Thoracic aorta (tissue), 2 donors: Measurements from ENCODE around the gene FIGNL2. TPM values are rescaled to one million over a fixed set of nuclear protein-coding genes. Genes with fewer than 3 reads are reported as not detected.

Experiments used
- ATAC-seq: fragments of 150-250 bp; one replicate; pipeline ENCODE4 v1.8.0; 2017; ENCODE audit warnings: low read depth; ENCODE audit not compliant: insufficient number of reproducible peaks, low FRiP score
- DNase-seq: peaks from one replicate; pipeline ENCODE4 v3.0.0-alpha.2; 2020; ENCODE audit warnings: low spot score
- H3K27ac ChIP-seq, 2 donors: fragments of 200-600 bp; sonication (generic); 1 replicate in 1 of 2; 2 replicates in 1 of 2; pipeline ENCODE4 v1.5.1; 2016; ENCODE audit warnings: mild to moderate bottlenecking in 2 of 2, moderate library complexity in 2 of 2
- H3K27me3 ChIP-seq: fragments of 200-600 bp; sonication (generic); replicated peaks from 2 replicates; pipeline ENCODE4 v1.6.0; 2016; ENCODE audit warnings: mild to moderate bottlenecking; ENCODE audit not compliant: insufficient read depth
- H3K36me3 ChIP-seq: fragments of 200-600 bp; sonication (generic); one replicate; pipeline ENCODE4 v1.5.1; 2016
- H3K4me1 ChIP-seq, 2 donors: fragments of 200-600 bp; sonication (generic); 1 replicate in 1 of 2; 2 replicates in 1 of 2; pipeline versions ENCODE4 v1.5.1 to v1.6.0; 2016; ENCODE audit warnings: low read depth in 2 of 2, mild to moderate bottlenecking in 1 of 2; ENCODE audit not compliant: control insufficient read depth in 1 of 2
- H3K4me3 ChIP-seq: fragments of 200-600 bp; sonication (generic); 2 replicates; pipeline ENCODE4 v1.5.1; 2016; ENCODE audit warnings: mild to moderate bottlenecking
- H3K9me3 ChIP-seq: fragments of 200-600 bp; sonication (generic); 2 replicates; pipeline ENCODE4 v1.5.1; 2016
- CTCF ChIP-seq: fragments of 200-600 bp; sonication (generic); IDR thresholded peaks from one replicate; pipeline ENCODE4 v1.5.1; 2019; ENCODE audit warnings: antibody characterized with exemption
- total RNA-seq, 2 donors: library from RNA; depleted of rRNA; stranded (reverse); fragments of >200 nt; gene quantifications; one replicate each; pipeline versions ENCODE4 v1.1.0 to v1.2.3, GENCODE V29; 2016

Gene FIGNL2
- total RNA-seq, 2 donors from 2014 or later, result 0.28 TPM; not detected in 1

- Histone ChIP-seq H3K4me3 (no peak overlapping the region), H3K36me3 (no peaks in the 10 kb centered on the region), H3K4me1 (no peaks in the 10 kb centered on the region), H3K27me3 (no peaks in the 10 kb centered on the region), H3K27ac (no peak overlapping the region), H3K9me3 (no peaks in the 10 kb centered on the region)
- TF ChIP-seq CTCF, result no peak
- DNase-seq (no peak), ATAC-seq (no peak)
Observed at GRCh38 chr12:51827925-51828818, 20.3 kb downstream of the FIGNL2 start.

DNA sequence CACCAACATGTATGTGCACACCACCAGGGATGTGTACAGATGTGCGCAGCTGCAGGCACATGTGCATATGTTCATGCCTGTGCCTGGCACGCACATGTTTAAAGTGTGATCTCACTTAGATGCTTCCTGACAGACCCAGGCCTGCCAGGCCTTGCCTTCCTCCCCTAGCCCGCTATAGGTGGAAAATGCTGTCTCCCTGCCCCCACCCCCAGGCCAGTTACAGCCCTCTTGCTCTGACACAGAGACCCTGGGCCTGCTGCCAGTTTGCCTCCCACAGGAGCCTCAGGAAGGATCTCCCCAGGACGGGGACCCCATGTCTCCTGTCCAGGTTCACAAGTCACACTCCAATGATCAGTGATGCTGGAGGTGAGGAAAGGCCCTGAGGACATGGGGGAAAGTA lies 21.6 kb downstream of the FIGNL2 start:
- ATAC-seq, result no peak
- no peak overlapping the region for H3K27ac ChIP-seq
- no peaks in the 10 kb centered on the region for H3K9me3 ChIP-seq
- no peak for TF ChIP-seq CTCF
- no peaks in the 10 kb centered on the region for H3K27me3 ChIP-seq
- no peaks in the 10 kb centered on the region for H3K4me1 ChIP-seq
- no peaks in the 10 kb centered on the region for H3K36me3 ChIP-seq
- DNase-seq, result no peak
- H3K4me3 ChIP-seq, result no peak overlapping the region

DNA sequence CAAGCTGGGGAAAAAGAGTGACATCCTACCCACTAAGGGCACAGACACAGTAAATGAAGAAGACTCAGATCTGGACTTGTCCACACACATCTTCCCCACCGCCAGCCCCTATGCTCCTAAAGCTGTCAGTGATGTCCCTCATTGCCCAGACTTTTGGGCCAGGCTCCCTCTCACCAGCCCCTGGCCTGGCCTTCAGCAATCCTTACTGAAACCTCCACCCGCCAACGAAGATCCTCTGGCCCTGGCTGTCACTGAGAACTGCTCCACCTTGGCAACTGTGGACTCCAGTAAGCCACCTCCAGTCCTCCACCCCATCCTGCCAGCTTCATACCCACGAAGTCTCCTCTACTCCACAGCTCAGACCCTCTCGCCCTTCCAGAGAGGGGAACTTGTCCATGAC lies 23.3 kb downstream of the FIGNL2 start:
- DNase-seq (no peak), ATAC-seq (no peak)
- peaks cover 0 to 2% of the 10 kb centered on the region in 2 donors for H3K4me1 ChIP-seq
- TF ChIP-seq CTCF, result no peak
- H3K27me3 ChIP-seq, result no peaks in the 10 kb centered on the region
- no peaks in the 10 kb centered on the region for H3K36me3 ChIP-seq
- H3K27ac ChIP-seq, result no peak overlapping the region
- H3K9me3 ChIP-seq, result no peaks in the 10 kb centered on the region
- H3K4me3 ChIP-seq, result no peak overlapping the region

DNA sequence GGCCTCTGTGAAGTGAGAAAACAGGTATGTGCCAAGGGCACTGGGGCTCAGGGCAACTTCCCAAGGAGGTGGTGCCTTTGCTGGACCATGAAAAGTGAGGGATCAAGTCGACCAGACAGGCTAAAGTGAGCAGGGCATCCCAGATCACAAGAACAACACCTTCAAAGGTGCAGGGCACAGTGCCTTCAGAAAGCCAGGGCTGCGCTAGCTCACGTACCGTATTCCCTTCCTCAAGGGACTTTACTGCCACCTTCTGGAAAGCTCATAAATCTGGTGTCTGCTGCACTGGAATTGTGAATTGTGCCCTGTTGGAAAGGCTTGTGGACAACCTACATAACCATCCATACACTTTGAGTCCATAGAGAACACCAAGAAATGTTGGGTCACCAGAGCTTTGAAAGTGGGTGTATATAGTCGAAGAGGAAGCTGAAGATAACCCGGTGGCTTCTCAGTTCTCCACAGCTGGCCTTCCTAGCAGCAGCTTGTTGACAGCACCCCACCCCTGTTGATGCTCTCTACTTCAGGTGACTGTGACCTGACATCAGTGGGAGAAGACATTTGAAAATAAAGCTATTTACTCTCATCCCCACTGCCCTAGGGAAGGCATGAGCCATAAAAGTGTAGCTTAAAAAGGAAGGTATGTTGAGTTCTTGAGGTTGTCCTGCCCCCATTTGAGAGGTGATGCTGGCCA lies 24.5 kb downstream of the FIGNL2 start:
- DNase-seq, result no peak
- H3K4me3 ChIP-seq, result no peak overlapping the region
- peaks cover 0 to 5% of the 10 kb centered on the region in 2 donors for H3K4me1 ChIP-seq
- H3K9me3 ChIP-seq, result no peaks in the 10 kb centered on the region
- H3K27me3 ChIP-seq, result no peaks in the 10 kb centered on the region
- H3K27ac ChIP-seq, result no peak overlapping the region
- H3K36me3 ChIP-seq, result no peaks in the 10 kb centered on the region
- TF ChIP-seq CTCF, result peak; percentile 22
- peak; percentile 51 for ATAC-seq

GRCh38 chr12:51822956-51823355 lies 25.6 kb downstream of the FIGNL2 start:
- ATAC-seq, result no peak
- Histone ChIP-seq H3K27me3 (no peaks in the 10 kb centered on the region), H3K4me1 (peaks cover 0 to 5% of the 10 kb centered on the region in 2 donors), H3K4me3 (no peak overlapping the region), H3K36me3 (no peaks in the 10 kb centered on the region), H3K9me3 (no peaks in the 10 kb centered on the region), H3K27ac (no peak overlapping the region)
- no peak for DNase-seq
- no peak for TF ChIP-seq CTCF
